Stimulated activated CD4-positive, alpha-beta T cell treated with anti-CD3 and anti-CD28 coated beads, Interleukin-15, amount 100 ng/mL, for 48 hours (primary cell): ENCODE measurements around the gene PPIG.
"Not testable (repeated sequence)": the region's sequence is repeated elsewhere in the genome, so short reads cannot be mapped to it uniquely, and the experiment has no call there.

Experiments used
- DNase-seq, 2 donors: peaks; one replicate each; pipeline ENCODE4 v3.0.0-alpha.2; 2020; ENCODE audit warnings: low read depth in 2 of 2

The PPIG gene

GRCh38 chr2:169584005-169584877 is at the start of gene PPIG:
TSS of gene PPIG (plus strand) at chr2:169584351. CDS start at chr2:169604042, 19,691 bp downstream.
- DNase-seq = peak; percentile 79 to 83

GRCh38 chr2:169539460-169539859 is 44.7 kb upstream of the PPIG start:
- DNase-seq = not testable (repeated sequence)

- DNase-seq = no peak
Observed at GRCh38 chr2:169540146-169540545, 44.0 kb upstream of the PPIG start.

GRCh38 chr2:169542433-169542832 is 41.7 kb upstream of the PPIG start:
- no peak for DNase-seq

- no peak for DNase-seq
Observed at GRCh38 chr2:169546756-169547155, 37.4 kb upstream of the PPIG start.

- no peak for DNase-seq
Observed at GRCh38 chr2:169561364-169561763, 22.8 kb upstream of the PPIG start.

GRCh38 chr2:169562084-169562483 is 22.1 kb upstream of the PPIG start:
- not testable (repeated sequence) for DNase-seq

GRCh38 chr2:169562519-169562918 is 21.6 kb upstream of the PPIG start:
- DNase-seq = no peak

- no peak for DNase-seq
Observed at GRCh38 chr2:169565686-169566085, 18.5 kb upstream of the PPIG start.

- DNase-seq = no peak
Observed at GRCh38 chr2:169569948-169570347, 14.2 kb upstream of the PPIG start.

- not testable (repeated sequence) for DNase-seq
Observed at GRCh38 chr2:169570752-169571151, 13.4 kb upstream of the PPIG start.

GRCh38 chr2:169571571-169571970 is 12.6 kb upstream of the PPIG start:
- no peak for DNase-seq

GRCh38 chr2:169572189-169572588 is 12.0 kb upstream of the PPIG start:
- no peak for DNase-seq

- no peak for DNase-seq
Observed at GRCh38 chr2:169572821-169573159, 11.4 kb upstream of the PPIG start.

GRCh38 chr2:169573160-169573973 is 10.8 kb upstream of the PPIG start, which contains the start of gene FASTKD1:
TSS of gene FASTKD1 (minus strand) at chr2:169573865. CDS start at chr2:169572029, 1,836 bp downstream.
- DNase-seq = peak; percentile 75 to 82

GRCh38 chr2:169573974-169574299 is 10.2 kb upstream of the PPIG start:
- DNase-seq = no peak

GRCh38 chr2:169574539-169574938 is 9.6 kb upstream of the PPIG start:
- DNase-seq = not testable (repeated sequence)

- not testable (repeated sequence) for DNase-seq
Observed at GRCh38 chr2:169575264-169575663, 8.9 kb upstream of the PPIG start.

- no peak for DNase-seq
Observed at GRCh38 chr2:169579044-169579443, 5.1 kb upstream of the PPIG start.

- not testable (repeated sequence) for DNase-seq
Observed at GRCh38 chr2:169582552-169583266, 1.4 kb upstream of the PPIG start.

GRCh38 chr2:169583518-169583917 is 633 bp upstream of the PPIG start:
- no peak for DNase-seq

- DNase-seq = no peak
Observed at GRCh38 chr2:169585673-169586072, 1.5 kb downstream of the PPIG start.
